Neuron (in vitro differentiated cells): Measurements from ENCODE around the gene DKK1.
"Not testable (repeated sequence)": the region's sequence is repeated elsewhere in the genome, so short reads cannot be mapped to it uniquely, and the experiment has no call there.

Source experiments
- H2AFZ ChIP-seq: one replicate; pipeline ENCODE4 v1.6.1; 2013; ENCODE audit warnings: low read depth, mild to moderate bottlenecking, inconsistent platforms, low read length, moderate library complexity
- H3K27me3 ChIP-seq: one replicate; pipeline ENCODE4 v1.6.1; 2013; ENCODE audit warnings: low read length; ENCODE audit not compliant: insufficient read depth
- H3K36me3 ChIP-seq: one replicate; pipeline ENCODE4 v1.6.1; 2013; ENCODE audit warnings: low read length; ENCODE audit not compliant: insufficient read depth
- H3K4me1 ChIP-seq: one replicate; pipeline ENCODE4 v1.6.1; 2013; ENCODE audit warnings: low read length; ENCODE audit not compliant: insufficient read depth
- H3K4me3 ChIP-seq: 2 replicates; pipeline ENCODE4 v1.5.1; 2013; ENCODE audit warnings: mild to moderate bottlenecking, low read length, moderate library complexity
- H3K9me3 ChIP-seq: one replicate; pipeline ENCODE4 v1.6.1; 2013; ENCODE audit warnings: low read length

Gene DKK1

DNA sequence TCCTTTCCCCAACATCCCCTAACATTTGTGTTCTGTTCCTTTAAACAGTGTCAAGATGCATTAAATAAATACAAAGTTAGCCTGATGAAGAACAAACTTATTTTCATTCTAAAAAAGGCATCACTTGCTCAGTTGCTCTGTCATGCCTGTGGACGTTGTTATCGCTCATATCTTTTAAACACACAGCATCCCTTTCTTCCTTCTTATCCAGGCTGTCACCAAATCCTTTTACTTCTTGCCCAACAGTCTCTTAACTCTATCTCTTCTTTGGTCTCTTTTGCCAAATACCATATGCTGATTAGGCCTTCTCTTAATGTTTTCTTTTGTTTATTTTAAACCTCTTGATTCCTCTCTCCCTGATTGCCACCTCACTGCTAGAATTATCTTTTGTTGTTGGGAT lies 43.9 kb downstream of the DKK1 start:
- no peak overlapping the region for H3K4me3 ChIP-seq
- H3K4me1 ChIP-seq, result no peaks in the 10 kb centered on the region
- H3K9me3 ChIP-seq, result no peaks in the 10 kb centered on the region
- H3K36me3 ChIP-seq, result no peaks in the 10 kb centered on the region
- H2AFZ ChIP-seq, result no peak overlapping the region
- H3K27me3 ChIP-seq, result no peaks in the 10 kb centered on the region

DNA sequence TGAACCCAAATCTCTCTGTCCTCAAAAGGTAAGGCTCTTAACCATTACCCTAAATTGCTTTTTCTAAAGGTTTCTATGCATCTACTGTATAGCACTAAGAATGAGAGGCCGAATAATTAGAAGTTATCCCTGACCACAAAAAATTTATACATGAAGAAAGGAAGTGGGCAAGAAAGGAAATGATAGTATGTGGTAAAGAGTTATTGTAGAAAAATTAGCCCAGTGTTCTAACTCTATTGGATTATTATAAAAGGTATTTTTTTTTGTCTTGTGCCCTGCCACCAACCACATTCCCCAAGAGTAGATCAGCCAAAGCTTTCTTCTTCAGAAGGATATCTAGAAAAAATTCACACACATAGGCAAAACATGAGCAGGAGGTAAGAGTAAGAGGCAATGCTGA lies 45.4 kb downstream of the DKK1 start:
- no peak overlapping the region for H3K4me3 ChIP-seq
- no peak overlapping the region for H2AFZ ChIP-seq
- no peaks in the 10 kb centered on the region for H3K4me1 ChIP-seq
- H3K36me3 ChIP-seq, result no peaks in the 10 kb centered on the region
- H3K27me3 ChIP-seq, result no peaks in the 10 kb centered on the region
- no peaks in the 10 kb centered on the region for H3K9me3 ChIP-seq

- H3K9me3 ChIP-seq, H2AFZ ChIP-seq, H3K36me3 ChIP-seq, H3K27me3 ChIP-seq, H3K4me1 ChIP-seq, H3K4me3 ChIP-seq: not testable (repeated sequence)
Observed at GRCh38 chr10:52365547-52366432, 51.7 kb downstream of the DKK1 start.
